ENCODE data around the gene KIFC3. TPM values are rescaled to one million over a fixed set of nuclear protein-coding genes. Genes with fewer than 3 reads are reported as not detected.
A peak's percentile ranks its signal among the peaks of the same experiment; 100 is the strongest.

KIFC3 gene
- total and polyA plus RNA-seq, 2 of the 13 experiments (the other 11 are each of a cell fraction or from before 2014, with no cell fraction given): 42.1 to 45.3 TPM

GRCh38 chr16:57781741-57782606, 20.3 kb downstream of the KIFC3 start (continued):
- TF ChIP-seq NFE2 (CRISPR knock-in tag; IDR thresholded peaks at IDR 0.05): no peak
- TF ChIP-seq ZBTB44 (CRISPR knock-in tag; IDR thresholded peaks at IDR 0.05): no peak
- no peak for TF ChIP-seq SMAD9 (CRISPR knock-in tag; IDR thresholded peaks at IDR 0.05)
- TF ChIP-seq CENPT (CRISPR knock-in tag; IDR thresholded peaks at IDR 0.05; ENCODE audit: low read depth): no peak
- peak; percentile 87 for TF ChIP-seq SIN3A (IDR thresholded peaks at IDR 0.05; ENCODE audit: borderline replicate concordance, low read depth, low read length)
- TF ChIP-seq GLMP (CRISPR knock-in tag; IDR thresholded peaks at IDR 0.05; ENCODE audit: borderline replicate concordance): no peak
- no peak for TF ChIP-seq FOXA1 (IDR thresholded peaks at IDR 0.05)
- no peak; the same call in 1 of the 2 replicates for TF ChIP-seq FOXA1 (CRISPR knock-in tag; IDR thresholded peaks at IDR 0.05)
- TF ChIP-seq ZNF570 (CRISPR knock-in tag; IDR thresholded peaks at IDR 0.05; ENCODE audit: borderline replicate concordance): no peak
- peak; percentile 30 to 83; a peak in 3 of 4 replicates for TF ChIP-seq HMGXB4 (CRISPR knock-in tag; IDR thresholded peaks at IDR 0.05; ENCODE audit: borderline replicate concordance in 1 of 2, low read depth in 1 of 2)
- peak; percentile 22 for TF ChIP-seq ZEB1 (IDR thresholded peaks at IDR 0.05; ENCODE audit: insufficient replicate concordance, low read depth)
- no peak for TF ChIP-seq KAT2B (IDR thresholded peaks at IDR 0.05; ENCODE audit: borderline replicate concordance, low read depth, low read length)
- no peak for TF ChIP-seq ATAD3A (CRISPR knock-in tag; IDR thresholded peaks at IDR 0.05)
- TF ChIP-seq GZF1 (CRISPR knock-in tag; IDR thresholded peaks at IDR 0.05): no peak
- no peak for TF ChIP-seq CEBPZ (IDR thresholded peaks at IDR 0.05; ENCODE audit: low read length)
- 0 out of 2 replicates have a peak, but pooled peaks have one; percentile 26 for TF ChIP-seq RFXANK (CRISPR knock-in tag; IDR thresholded peaks at IDR 0.05)
- TF ChIP-seq EED (CRISPR knock-in tag; IDR thresholded peaks at IDR 0.05): peak; percentile 18; the same call in 1 of the 2 replicates

All from HepG2 (cell line).